ENCODE measurements around the gene NRG4. TPM values are rescaled to one million over a fixed set of nuclear protein-coding genes. Genes with fewer than 3 reads are reported as not detected.

The NRG4 gene, protein sequence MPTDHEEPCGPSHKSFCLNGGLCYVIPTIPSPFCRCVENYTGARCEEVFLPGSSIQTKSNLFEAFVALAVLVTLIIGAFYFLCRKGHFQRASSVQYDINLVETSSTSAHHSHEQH
- 0.19 and 0.47 TPM in 2 replicates for total RNA-seq

DNA sequence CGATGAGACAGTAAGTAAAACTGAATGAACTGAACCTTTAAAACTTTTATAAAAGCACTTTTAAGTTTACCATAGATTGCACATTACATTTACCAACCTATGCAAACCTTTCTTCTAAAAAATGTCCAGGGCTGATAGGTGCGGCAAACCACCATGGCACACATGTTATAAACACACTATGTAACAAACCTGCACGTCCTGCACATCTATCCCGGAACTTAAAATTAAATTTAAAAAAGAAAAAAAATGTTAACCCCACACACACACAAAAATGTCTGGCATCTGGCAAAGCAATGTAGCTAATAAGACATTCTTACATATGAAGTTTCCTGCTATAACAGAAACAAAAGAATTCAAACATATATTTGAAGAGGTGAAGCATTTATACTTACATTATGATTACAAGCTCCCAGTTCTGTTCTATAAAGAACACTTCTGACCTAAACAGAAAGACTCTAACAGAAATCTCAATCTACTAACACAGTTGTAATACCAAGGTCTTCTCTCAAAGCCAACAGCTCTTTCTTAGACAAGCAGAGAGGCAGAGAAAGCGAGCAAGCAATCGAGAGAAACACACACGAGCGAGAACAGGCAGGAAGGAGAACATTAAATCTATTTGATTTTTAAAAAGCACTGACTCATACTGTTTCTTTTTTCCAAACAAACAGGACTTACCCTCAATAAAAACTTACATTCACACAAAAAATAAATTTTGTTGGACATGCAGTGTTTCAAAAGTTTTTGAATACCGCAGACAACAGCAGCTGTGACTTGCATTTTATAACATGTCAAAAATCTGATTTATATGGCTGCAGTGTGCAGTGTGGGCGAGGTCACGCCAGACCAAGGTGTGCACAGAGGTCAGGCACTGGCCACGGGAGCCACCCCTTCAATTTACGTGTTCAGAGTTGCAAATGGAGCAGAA is at the start of gene NRG4:
Gene NRG4, minus strand, starts transcription at position 798 of the 925 bp plus-strand sequence. CDS start 1,194 bp downstream, outside the sequence.

DNA sequence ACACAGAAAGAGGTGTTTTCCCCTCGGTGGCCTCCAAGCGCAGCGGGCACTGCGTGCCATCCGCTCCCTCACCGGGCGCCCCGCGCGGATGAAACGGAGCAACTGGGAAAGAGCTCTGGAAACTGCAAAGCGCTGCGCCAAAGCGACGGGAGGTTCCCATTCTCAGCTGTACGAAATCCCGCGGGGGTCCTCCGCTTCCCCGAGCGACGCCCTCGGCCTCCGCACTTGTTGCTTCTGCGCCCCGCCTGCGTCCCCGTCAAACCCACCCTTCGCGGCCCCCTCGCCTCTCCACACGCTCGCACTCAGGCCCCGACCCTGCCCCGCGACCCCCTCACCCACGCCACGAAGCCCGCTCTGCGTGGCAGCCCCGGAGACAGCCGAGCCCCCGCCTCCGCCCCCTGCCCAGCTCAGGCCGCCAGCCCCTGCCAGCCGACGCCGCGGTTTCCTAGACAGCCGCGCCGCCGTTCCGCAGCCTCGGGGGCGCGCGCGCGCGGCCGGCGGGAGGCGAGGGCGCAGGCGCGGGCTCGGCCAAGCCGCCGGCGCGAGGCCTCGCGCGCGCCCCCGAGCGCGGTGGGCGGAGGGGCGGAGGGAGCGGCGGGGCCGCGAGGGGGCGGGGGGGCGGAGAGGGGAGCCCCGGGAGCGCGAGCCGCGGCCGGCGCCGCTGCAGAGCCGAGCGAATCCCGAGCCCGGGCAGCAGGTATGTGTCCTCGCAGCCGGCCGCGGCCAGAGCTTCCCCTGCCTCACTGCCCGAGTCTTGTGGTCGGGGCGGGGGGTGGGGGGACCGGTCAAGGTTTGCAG is 47.3 kb upstream of the NRG4 start, which contains the start of gene TMEM266:
Gene TMEM266, plus strand, starts transcription at position 666 of the 798 bp plus-strand sequence. CDS start 74,279 bp downstream, outside the sequence.

DNA sequence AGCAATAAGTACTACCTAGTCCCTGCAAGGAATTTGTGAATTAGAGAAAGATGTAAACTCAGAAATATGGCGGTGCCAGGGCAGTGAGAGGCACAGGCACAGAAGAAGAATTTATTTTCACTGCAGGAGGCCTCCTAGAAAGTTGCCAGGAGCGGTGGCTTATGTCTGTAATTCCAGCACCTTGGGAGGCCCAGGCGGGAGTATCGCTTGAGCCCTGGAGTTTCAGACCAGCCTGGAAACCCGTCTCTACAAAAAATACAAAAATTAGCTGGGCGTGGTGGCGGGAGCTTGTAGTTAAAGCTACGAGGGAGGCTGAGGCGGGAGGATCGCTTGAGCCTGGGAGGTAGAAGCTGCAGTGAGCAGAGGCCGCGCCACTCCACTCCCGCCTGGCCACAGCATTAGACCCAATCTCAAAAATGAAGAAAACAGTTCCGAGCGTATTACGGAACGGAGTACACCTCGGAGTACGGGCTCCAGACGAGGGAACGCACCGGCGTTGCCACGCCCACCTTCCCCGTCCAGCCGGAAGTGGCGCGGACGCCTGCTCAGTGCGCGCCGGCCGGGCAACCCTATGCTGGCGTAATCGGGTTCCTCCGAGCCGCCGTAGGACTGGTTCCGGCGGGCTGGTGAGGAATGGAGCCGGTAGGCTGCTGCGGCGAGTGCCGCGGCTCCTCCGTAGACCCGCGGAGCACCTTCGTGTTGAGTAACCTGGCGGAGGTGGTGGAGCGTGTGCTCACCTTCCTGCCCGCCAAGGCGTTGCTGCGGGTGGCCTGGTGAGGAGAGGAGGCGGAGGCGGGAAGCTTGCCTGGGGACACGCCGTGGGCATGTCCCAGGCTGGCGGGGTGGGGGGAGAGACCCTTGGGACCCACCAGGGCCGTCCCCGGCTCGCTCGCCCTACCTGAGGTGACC is 108.6 kb downstream of the NRG4 start, which contains the start of gene FBXO22:
Gene FBXO22, plus strand, starts transcription at position 548 of the 909 bp plus-strand sequence. Its CDS starts 86 bp downstream, at position 634.

Other genes starting within 250 kb of the NRG4 start
- gene UBE2Q2, start 169.0 kb downstream of the NRG4 start, total RNA-seq: 36.2 and 50.8 TPM in 2 replicates
- gene FBXO22, start 108.5 kb downstream of the NRG4 start, total RNA-seq: 58.9 and 63.4 TPM in 2 replicates
- gene TMEM266, start 47.6 kb upstream of the NRG4 start, total RNA-seq: not detected in 2 replicates

Measured in hair follicular keratinocyte (primary cell).